HG03108 (cell line): Measurements from ENCODE around the gene MAML3.

Experiments
- ATAC-seq: cut with Tn5 transposase; IDR thresholded peaks from one replicate; pipeline ENCODE4 v1.9.1; 2021; ENCODE audit warnings: moderate library complexity; ENCODE audit not compliant: unreplicated experiment

Gene MAML3

GRCh38 chr4:140102421-140102820 lies 51.6 kb downstream of the MAML3 start:
- ATAC-seq = no peak

GRCh38 chr4:140100771-140101170 lies 53.2 kb downstream of the MAML3 start:
- no peak for ATAC-seq

GRCh38 chr4:140099983-140100382 lies 54.0 kb downstream of the MAML3 start:
- ATAC-seq = no peak

- ATAC-seq = no peak
Observed at GRCh38 chr4:140098455-140099160, 55.4 kb downstream of the MAML3 start.

- ATAC-seq = no peak
Observed at GRCh38 chr4:140097572-140097971, 56.4 kb downstream of the MAML3 start.

- no peak for ATAC-seq
Observed at GRCh38 chr4:140096921-140097320, 57.1 kb downstream of the MAML3 start.

- ATAC-seq = no peak
Observed at GRCh38 chr4:140096483-140096861, 57.5 kb downstream of the MAML3 start.

- no peak for ATAC-seq
Observed at GRCh38 chr4:140095694-140096482, 58.1 kb downstream of the MAML3 start.

GRCh38 chr4:140094438-140095420 lies 59.3 kb downstream of the MAML3 start:
- ATAC-seq = no peak

- ATAC-seq = no peak
Observed at GRCh38 chr4:140092094-140092851, 61.7 kb downstream of the MAML3 start.

- no peak for ATAC-seq
Observed at GRCh38 chr4:140091305-140091704, 62.7 kb downstream of the MAML3 start.

- no peak for ATAC-seq
Observed at GRCh38 chr4:140090215-140090731, 63.7 kb downstream of the MAML3 start.

GRCh38 chr4:140089216-140089615 lies 64.8 kb downstream of the MAML3 start:
- ATAC-seq = no peak

- ATAC-seq = no peak
Observed at GRCh38 chr4:140088323-140088967, 65.5 kb downstream of the MAML3 start.

GRCh38 chr4:140085881-140086280 lies 68.1 kb downstream of the MAML3 start:
- ATAC-seq = no peak

GRCh38 chr4:140085062-140085622 lies 68.8 kb downstream of the MAML3 start:
- ATAC-seq = no peak

GRCh38 chr4:140084385-140084784 lies 69.6 kb downstream of the MAML3 start:
- no peak for ATAC-seq

- no peak for ATAC-seq
Observed at GRCh38 chr4:140082391-140082755, 71.6 kb downstream of the MAML3 start.

GRCh38 chr4:140081641-140082390 lies 72.2 kb downstream of the MAML3 start:
- no peak for ATAC-seq
